HCT116 (cell line): ENCODE measurements around the gene SLC25A29.

Experiments
- ELF1 ChIP-seq: IDR thresholded peaks from 2 replicates; pipeline ENCODE4 v1.6.1; 2012; ENCODE audit warnings: low read depth, borderline replicate concordance
- EZH2 ChIP-seq: fragments of 200-600 bp; sonication (generic); IDR thresholded peaks from 2 replicates; pipeline ENCODE4 v1.6.1; 2017; ENCODE audit warnings: antibody characterized with exemption, mixed run types
- EZH2phosphoT487 ChIP-seq: fragments of 200-600 bp; IDR thresholded peaks from 2 replicates; pipeline ENCODE4 v1.6.1; 2018; ENCODE audit warnings: antibody characterized with exemption, borderline replicate concordance
- JUND ChIP-seq: IDR thresholded peaks from 2 replicates; pipeline ENCODE4 v1.6.1; 2012
- POLR2A ChIP-seq: IDR thresholded peaks from 2 replicates; pipeline ENCODE4 v1.7.0; 2011; ENCODE audit warnings: borderline replicate concordance; ENCODE audit not compliant: insufficient read depth, insufficient read length; ENCODE audit errors: extremely low read depth
- POLR2AphosphoS5 ChIP-seq: IDR thresholded peaks from 2 replicates; pipeline ENCODE4 v1.6.1; 2011; ENCODE audit warnings: mild to moderate bottlenecking, low read depth, low read length, moderate library complexity
- RAD21 ChIP-seq: IDR thresholded peaks from 2 replicates; pipeline ENCODE4 v1.6.1; 2012; ENCODE audit warnings: low read depth, mild to moderate bottlenecking
- SIN3A ChIP-seq: IDR thresholded peaks from 2 replicates; pipeline ENCODE4 v1.6.1; 2012; ENCODE audit warnings: low read depth
- SP1 ChIP-seq: IDR thresholded peaks from 2 replicates; pipeline ENCODE4 v1.6.1; 2012; ENCODE audit warnings: low read depth
- ZNF274 ChIP-seq: fragments of 200-500 bp; sonication (Bioruptor generic); IDR thresholded peaks from 2 replicates; pipeline ENCODE4 v1.6.1; 2014; ENCODE audit warnings: mild to moderate bottlenecking, low read depth, low read length, inconsistent platforms
- TF ChIP-seq, protein P1 (sequence below), 3 experiments: fragments of 200-600 bp in 1 of 3; sonication (generic) in 1 of 3; IDR thresholded peaks in 2 of 3; conservative IDR thresholded peaks in 1 of 3; 2 replicates each; pipeline ENCODE4 v1.5.1; 2012 to 2017; ENCODE audit warnings: low read depth in 2 of 3, low read length in 2 of 3, antibody characterized with exemption in 1 of 3, borderline replicate concordance in 1 of 3, control low read depth in 1 of 3, mild to moderate bottlenecking in 1 of 3, mixed read lengths in 1 of 3, mixed run types in 1 of 3, moderate library complexity in 1 of 3; ENCODE audit not compliant: insufficient read depth in 1 of 3
- TF ChIP-seq, protein P2 (sequence below): IDR thresholded peaks from 2 replicates; pipeline ENCODE4 v1.6.1; 2012

DNA sequence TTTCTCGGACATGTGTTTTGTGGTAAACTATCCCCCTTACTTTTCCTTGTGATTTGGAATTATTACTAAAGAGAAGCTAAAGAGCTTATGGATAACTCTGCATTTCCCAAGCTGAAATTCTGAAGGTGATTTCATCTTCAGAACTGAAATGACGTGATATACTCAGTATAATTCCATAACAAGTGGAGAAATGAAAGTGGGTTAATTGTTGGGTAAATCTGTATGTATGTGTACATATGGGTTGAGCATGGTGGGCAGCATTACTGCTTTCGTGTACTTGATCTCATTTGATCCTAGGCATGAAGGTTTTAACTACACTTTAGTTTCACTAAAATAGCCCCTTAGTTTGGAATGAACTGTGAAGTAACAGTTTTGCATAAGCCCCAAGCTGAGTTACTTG, 63.2 kb downstream of the SLC25A29 start:
- TF ChIP-seq RAD21, result no peak
- TF ChIP-seq, protein P1, sequence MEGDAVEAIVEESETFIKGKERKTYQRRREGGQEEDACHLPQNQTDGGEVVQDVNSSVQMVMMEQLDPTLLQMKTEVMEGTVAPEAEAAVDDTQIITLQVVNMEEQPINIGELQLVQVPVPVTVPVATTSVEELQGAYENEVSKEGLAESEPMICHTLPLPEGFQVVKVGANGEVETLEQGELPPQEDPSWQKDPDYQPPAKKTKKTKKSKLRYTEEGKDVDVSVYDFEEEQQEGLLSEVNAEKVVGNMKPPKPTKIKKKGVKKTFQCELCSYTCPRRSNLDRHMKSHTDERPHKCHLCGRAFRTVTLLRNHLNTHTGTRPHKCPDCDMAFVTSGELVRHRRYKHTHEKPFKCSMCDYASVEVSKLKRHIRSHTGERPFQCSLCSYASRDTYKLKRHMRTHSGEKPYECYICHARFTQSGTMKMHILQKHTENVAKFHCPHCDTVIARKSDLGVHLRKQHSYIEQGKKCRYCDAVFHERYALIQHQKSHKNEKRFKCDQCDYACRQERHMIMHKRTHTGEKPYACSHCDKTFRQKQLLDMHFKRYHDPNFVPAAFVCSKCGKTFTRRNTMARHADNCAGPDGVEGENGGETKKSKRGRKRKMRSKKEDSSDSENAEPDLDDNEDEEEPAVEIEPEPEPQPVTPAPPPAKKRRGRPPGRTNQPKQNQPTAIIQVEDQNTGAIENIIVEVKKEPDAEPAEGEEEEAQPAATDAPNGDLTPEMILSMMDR (IDR thresholded peaks at IDR 0.05 in 2 of 3, conservative IDR thresholded peaks at IDR 0.05 in 1 of 3; ENCODE audit: borderline replicate concordance in 1 of 3, insufficient read depth in 1 of 3, low read depth in 2 of 3, low read length in 2 of 3), result no peak
- TF ChIP-seq SP1, result no peak
- no peak for TF ChIP-seq JUND
- TF ChIP-seq EZH2phosphoT487, result no peak
- no peak for TF ChIP-seq EZH2
- TF ChIP-seq POLR2A, result no peak
- TF ChIP-seq ZNF274, result no peak
- no peak for TF ChIP-seq SIN3A
- TF ChIP-seq, protein P2, sequence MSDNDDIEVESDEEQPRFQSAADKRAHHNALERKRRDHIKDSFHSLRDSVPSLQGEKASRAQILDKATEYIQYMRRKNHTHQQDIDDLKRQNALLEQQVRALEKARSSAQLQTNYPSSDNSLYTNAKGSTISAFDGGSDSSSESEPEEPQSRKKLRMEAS, result no peak
- no peak for TF ChIP-seq POLR2AphosphoS5
- no peak for TF ChIP-seq ELF1
